H1 (cell line): ENCODE results near the gene TMEM147. TPM values are rescaled to one million over a fixed set of nuclear protein-coding genes. Genes with fewer than 3 reads are reported as not detected.

Experiments used
- ATF3 ChIP-seq: IDR thresholded peaks from 2 replicates; pipeline ENCODE4 v1.6.1; 2011; ENCODE audit warnings: low read depth, mild to moderate bottlenecking, low read length; ENCODE audit not compliant: insufficient read depth
- BCL11A ChIP-seq, 2 experiments: IDR thresholded peaks; one replicate each; pipeline ENCODE4 v1.6.1; 2011; ENCODE audit warnings: low read depth in 2 of 2, low read length in 2 of 2, mild to moderate bottlenecking in 2 of 2
- CTBP2 ChIP-seq: IDR thresholded peaks from 2 replicates; pipeline ENCODE4 v1.7.0; 2011; ENCODE audit warnings: borderline replicate concordance, mild to moderate bottlenecking, moderate library complexity, mixed read lengths, low read length; ENCODE audit not compliant: insufficient read depth, insufficient read length
- GABPA ChIP-seq: IDR thresholded peaks from 2 replicates; pipeline ENCODE4 v1.6.1; 2011; ENCODE audit warnings: mild to moderate bottlenecking, low read length, moderate library complexity, borderline replicate concordance; ENCODE audit not compliant: insufficient read depth
- HDAC2 ChIP-seq, 2 experiments: fragments of 300-600 bp in 1 of 2; sonication (generic) in 1 of 2; IDR thresholded peaks; 2 replicates each; pipeline ENCODE4 v1.6.1; 2011 to 2012; ENCODE audit warnings: low read depth in 2 of 2, low read length in 2 of 2, mild to moderate bottlenecking in 2 of 2, moderate library complexity in 2 of 2, borderline replicate concordance in 1 of 2, inconsistent platforms in 1 of 2
- JUN ChIP-seq: IDR thresholded peaks from 2 replicates; pipeline ENCODE4 v1.6.1; 2011; ENCODE audit warnings: low read depth, mild to moderate bottlenecking, improper control_type of control experiment, low read length
- KDM5A ChIP-seq: fragments of 200-600 bp; IDR thresholded peaks from 2 replicates; pipeline ENCODE4 v1.7.1; 2012; ENCODE audit warnings: mild to moderate bottlenecking, low read length, inconsistent platforms, mixed read lengths
- POU5F1 ChIP-seq: IDR thresholded peaks from 2 replicates; pipeline ENCODE4 v1.6.1; 2011; ENCODE audit warnings: low read depth, mild to moderate bottlenecking, low read length, moderate library complexity
- RAD21 ChIP-seq, 2 experiments: IDR thresholded peaks in 1 of 2; conservative IDR thresholded peaks in 1 of 2; 2 replicates each; pipeline ENCODE4 v1.6.1; 2011; ENCODE audit warnings: low read depth in 2 of 2, low read length in 2 of 2, improper control_type of control experiment in 1 of 2, inconsistent platforms in 1 of 2, mild to moderate bottlenecking in 1 of 2, moderate library complexity in 1 of 2
- RFX5 ChIP-seq: IDR thresholded peaks from 2 replicates; pipeline ENCODE4 v1.6.1; 2011; ENCODE audit warnings: low read depth, low read length, improper control_type of control experiment, borderline replicate concordance
- SRF ChIP-seq: IDR thresholded peaks from 2 replicates; pipeline ENCODE4 v1.6.1; 2011; ENCODE audit warnings: mild to moderate bottlenecking, low read depth, low read length, moderate library complexity
- USF2 ChIP-seq: IDR thresholded peaks from 2 replicates; pipeline ENCODE4 v1.6.1; 2011; ENCODE audit warnings: low read length, improper control_type of control experiment
- polyA plus RNA-seq, 7 experiments: library from polyadenylated mRNA; depleted of rRNA in 3 of 7; stranded (reverse) in 5 of 7; unstranded in 2 of 7; fragments of >200 nt in 5 of 7; fragments of 200-250 nt in 2 of 7; gene quantifications; 1 replicate in 5 of 7; 2 replicates in 1 of 7; 4 replicates in 1 of 7; pipeline versions ENCODE4 v1.2.1 to v1.2.3, GENCODE V29; 2011 to 2013; ENCODE audit warnings: missing spikeins in 2 of 7, mixed read lengths in 2 of 7
- total RNA-seq: library from RNA; stranded (reverse); fragmentation: NEBNext Ultra II Directional; extraction: Animal tissue kit (Norgen Biotek cat#: 25700); gene quantifications from 2 replicates; pipeline ENCODE4 v1.2.1, GENCODE V29; 2021

The TMEM147 gene
- total and polyA plus RNA-seq, 2 of the 8 experiments (the other 6 are each of a cell fraction or from before 2014, with no cell fraction given) = 159 to 418 TPM

GRCh38 chr19:35545855-35546381 lies 492 bp downstream of the TMEM147 start (continued):
- TF ChIP-seq USF2 (no peak), RFX5 (no peak), HDAC2 (IDR thresholded peaks at IDR 0.05; ENCODE audit: borderline replicate concordance in 1 of 2, low read depth in 2 of 2, low read length in 2 of 2) (no peak), POU5F1 (no peak), CTBP2 (no peak), BCL11A (IDR thresholded peaks at IDR 0.05; ENCODE audit: low read depth in 2 of 2, low read length in 2 of 2) (no peak), KDM5A (0 out of 2 replicates have a peak, but pooled peaks have one; percentile 12), SRF (no peak), RAD21 (IDR thresholded peaks at IDR 0.05 in 1 of 2, conservative IDR thresholded peaks at IDR 0.05 in 1 of 2; ENCODE audit: low read depth in 2 of 2, low read length in 2 of 2) (no peak), JUN (no peak), ATF3 (no peak), GABPA (no peak)
- TF ChIP-seq, all 59 proteins: peak for 4
